ENCODE results near the gene TTC16. TPM values are rescaled to one million over a fixed set of nuclear protein-coding genes. Genes with fewer than 3 reads are reported as not detected.

The TTC16 gene
- total RNA-seq, 4 donors from 2014 or later = under 0.01 to 0.17 (median 0.11) TPM; not detected in 1

GRCh38 chr9:127706836-127707241 lies 9.0 kb upstream of the TTC16 start, which contains the start of gene CFAP157:
TSS of gene CFAP157 (plus strand) at chr9:127706988. CDS start at chr9:127707032, 44 bp downstream.
- intact Hi-C loops (cut with DNase I) = no loop called here
- Histone ChIP-seq H3K36me3 (peaks cover 0 to under 1% (median 0%) of the 10 kb centered on the region in 4 donors), H3K9me3 (no peaks in the 10 kb centered on the region), H3K27ac (replicated peaks in 1 of 4) (no peak within 1 kb of the TSS), H3K27me3 (peaks cover 0 to 15% (median 0%) of the 10 kb centered on the region in 4 donors), H3K4me3 (no peak within 1 kb of the TSS), H3K4me1 (peaks cover 0 to 5% (median 2%) of the 10 kb centered on the region in 4 donors)
- DNase-seq (ENCODE audit: extremely low spot score) = no peak
- TF ChIP-seq EP300 (IDR thresholded peaks at IDR 0.05) (no peak), POLR2A (IDR thresholded peaks at IDR 0.05; ENCODE audit: low read depth) (no peak), POLR2AphosphoS5 (IDR thresholded peaks at IDR 0.05) (no peak), CTCF (IDR thresholded peaks at IDR 0.05) (no peak)
- WGBS = 69% methylated on average over 11 of the region's 11 CpGs

GRCh38 chr9:127707766-127708165 lies 8.1 kb upstream of the TTC16 start:
- no peak for DNase-seq (ENCODE audit: extremely low spot score)
- Histone ChIP-seq H3K4me1 (peaks cover 0 to 5% (median 2%) of the 10 kb centered on the region in 4 donors), H3K36me3 (peaks cover 0 to 7% (median 2%) of the 10 kb centered on the region in 4 donors), H3K4me3 (no peak overlapping the region), H3K27ac (replicated peaks in 1 of 4) (no peak overlapping the region), H3K27me3 (peaks cover 0 to 15% (median 0%) of the 10 kb centered on the region in 4 donors), H3K9me3 (no peaks in the 10 kb centered on the region)
- TF ChIP-seq EP300 (IDR thresholded peaks at IDR 0.05) (no peak), POLR2AphosphoS5 (IDR thresholded peaks at IDR 0.05) (no peak), CTCF (IDR thresholded peaks at IDR 0.05) (no peak), POLR2A (IDR thresholded peaks at IDR 0.05; ENCODE audit: low read depth) (no peak)
- WGBS = 76% methylated on average over 5 of the region's 5 CpGs
- intact Hi-C loops (cut with DNase I) = no loop called here

GRCh38 chr9:127708952-127709587 lies 6.8 kb upstream of the TTC16 start:
- DNase-seq (ENCODE audit: extremely low spot score) = no peak
- peaks cover 1 to 8% (median 6%) of the 10 kb centered on the region in 4 donors for H3K4me1 ChIP-seq
- H3K36me3 ChIP-seq = peaks cover 0 to 7% (median 2%) of the 10 kb centered on the region in 4 donors
- H3K4me3 ChIP-seq = no peak overlapping the region
- H3K27ac ChIP-seq (replicated peaks in 1 of 4) = no peak overlapping the region
- no peaks in the 10 kb centered on the region for H3K9me3 ChIP-seq
- intact Hi-C loops (cut with DNase I) = no loop called here
- TF ChIP-seq EP300 (IDR thresholded peaks at IDR 0.05) (no peak), POLR2A (IDR thresholded peaks at IDR 0.05; ENCODE audit: low read depth) (no peak), POLR2AphosphoS5 (IDR thresholded peaks at IDR 0.05) (no peak), CTCF (IDR thresholded peaks at IDR 0.05) (no peak)
- WGBS = 96% methylated on average over 2 of the region's 8 CpGs
- H3K27me3 ChIP-seq = peaks cover 0 to 9% (median 0%) of the 10 kb centered on the region in 4 donors

- intact Hi-C loops (cut with DNase I) = no loop called here
- 94% methylated on average over 10 of the region's 10 CpGs for WGBS
- DNase-seq (ENCODE audit: extremely low spot score) = no peak
- Histone ChIP-seq H3K27ac (replicated peaks in 1 of 4) (no peak overlapping the region), H3K36me3 (peaks cover 0 to 7% (median 2%) of the 10 kb centered on the region in 4 donors), H3K9me3 (no peaks in the 10 kb centered on the region), H3K27me3 (peaks cover 0 to 8% (median 0%) of the 10 kb centered on the region in 4 donors), H3K4me1 (peaks cover 10 to 19% (median 16%) of the 10 kb centered on the region in 4 donors), H3K4me3 (no peak overlapping the region)
- TF ChIP-seq CTCF (IDR thresholded peaks at IDR 0.05) (no peak), POLR2A (IDR thresholded peaks at IDR 0.05; ENCODE audit: low read depth) (no peak), EP300 (IDR thresholded peaks at IDR 0.05) (no peak), POLR2AphosphoS5 (IDR thresholded peaks at IDR 0.05) (no peak)
Measured at GRCh38 chr9:127710204-127710783, 5.6 kb upstream of the TTC16 start.
